Omental fat pad (tissue), 4 donors: ENCODE data around the gene MT1A. TPM values are rescaled to one million over a fixed set of nuclear protein-coding genes. Genes with fewer than 3 reads are reported as not detected.
A peak's percentile ranks its signal among the peaks of the same experiment; 100 is the strongest.
"Not testable (repeated sequence)": the region's sequence is repeated elsewhere in the genome, so short reads cannot be mapped to it uniquely, and the experiment has no call there.

Experiments
- ATAC-seq: fragments of 150-250 bp; one replicate; pipeline ENCODE4 v1.9.1; 2016; ENCODE audit warnings: mild to moderate bottlenecking, moderate library complexity; ENCODE audit not compliant: low FRiP score
- DNase-seq: peaks from one replicate; pipeline ENCODE4 v3.0.0-alpha.2; 2019; ENCODE audit warnings: low spot score
- CTCF ChIP-seq, 3 donors: fragments of 450-650 bp; IDR thresholded peaks; one replicate each; pipeline ENCODE4 v1.5.1; 2016 to 2017; ENCODE audit warnings: antibody characterized with exemption in 3 of 3, mild to moderate bottlenecking in 3 of 3, moderate library complexity in 2 of 3
- total RNA-seq, 4 donors: library from RNA; depleted of rRNA; stranded (reverse); fragments of >200 nt; gene quantifications; one replicate each; pipeline ENCODE4 v1.1.0, GENCODE V29; 2016

MT1A gene
- total RNA-seq, 4 donors from 2014 or later, result 88.4 to 1,854 (median 643) TPM

DNA sequence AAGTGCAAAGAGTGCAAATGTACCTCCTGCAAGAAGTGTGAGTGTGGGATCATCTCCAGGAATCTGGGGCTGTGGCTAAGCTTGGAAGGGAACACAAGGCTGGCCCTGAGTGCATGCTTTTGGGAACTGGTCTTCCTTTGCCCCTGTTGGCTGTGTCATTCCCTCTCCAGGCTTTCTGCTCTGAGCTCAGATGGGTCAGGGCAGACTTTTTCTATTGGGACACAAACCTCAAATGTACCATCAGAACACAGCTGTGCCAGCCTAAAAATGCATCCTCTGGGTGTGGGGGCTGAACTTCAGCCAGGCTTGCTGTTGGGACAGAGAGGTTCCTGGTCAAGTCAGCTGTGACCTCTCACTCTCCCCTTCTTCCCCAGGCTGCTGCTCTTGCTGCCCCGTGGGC lies 14.1 kb downstream of the MT1A start:
- ATAC-seq (no peak), DNase-seq (no peak)
- no peak for TF ChIP-seq CTCF (IDR thresholded peaks at IDR 0.05)

- no peak for DNase-seq
- no peak for ATAC-seq
- no peak for TF ChIP-seq CTCF (IDR thresholded peaks at IDR 0.05)
Measured at GRCh38 chr16:56653218-56653617, 14.8 kb downstream of the MT1A start.

- no peak for TF ChIP-seq CTCF (IDR thresholded peaks at IDR 0.05)
- ATAC-seq (peak; percentile 90), DNase-seq (peak; percentile 80)
Measured at GRCh38 chr16:56657555-56658326, 19.3 kb downstream of the MT1A start, which contains the start of gene MT1F. TSS of gene MT1F (plus strand) at chr16:56657959. CDS start at chr16:56658059, 100 bp downstream.

DNA sequence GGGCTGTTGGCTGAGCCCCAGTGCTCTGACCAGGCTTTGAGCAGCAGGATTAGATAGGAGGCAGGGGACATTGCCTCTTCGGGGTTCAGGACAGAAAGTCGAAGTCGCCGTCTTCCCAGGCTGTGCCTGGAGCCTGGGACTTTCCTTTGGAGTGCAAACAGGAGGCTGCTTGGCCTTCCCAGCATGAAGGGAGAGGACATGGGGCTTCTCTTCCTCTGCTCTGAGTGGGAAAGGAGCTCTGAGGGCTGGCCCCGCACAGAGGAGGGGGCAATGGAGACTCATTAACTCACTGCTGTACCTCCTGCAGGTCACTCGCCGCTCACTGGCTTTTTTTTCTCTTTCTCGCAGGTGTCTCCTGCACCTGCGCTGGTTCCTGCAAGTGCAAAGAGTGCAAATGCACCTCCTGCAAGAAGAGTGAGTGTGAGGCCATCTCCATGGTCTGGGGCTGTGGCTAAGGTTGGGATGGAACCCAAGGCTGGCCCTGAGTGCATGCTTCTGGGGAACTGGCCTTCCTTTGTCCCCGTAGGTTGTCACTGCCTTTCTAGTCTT lies 19.9 kb downstream of the MT1A start:
- no peak for TF ChIP-seq CTCF (IDR thresholded peaks at IDR 0.05)
- ATAC-seq (no peak), DNase-seq (no peak)

GRCh38 chr16:56662357-56663354 lies 24.2 kb downstream of the MT1A start:
- ATAC-seq (no peak), DNase-seq (no peak)
- no peak for TF ChIP-seq CTCF (IDR thresholded peaks at IDR 0.05)

GRCh38 chr16:56664506-56664905 lies 26.0 kb downstream of the MT1A start:
- TF ChIP-seq CTCF (IDR thresholded peaks at IDR 0.05), result no peak
- DNase-seq (no peak), ATAC-seq (no peak)

GRCh38 chr16:56665286-56666261 lies 27.1 kb downstream of the MT1A start:
- not testable (repeated sequence) for DNase-seq, ATAC-seq
